ENCODE measurements around the gene ZYG11B. TPM values are rescaled to one million over a fixed set of nuclear protein-coding genes. Genes with fewer than 3 reads are reported as not detected.

The ZYG11B gene
- total RNA-seq (10 to 100 TPM; 14.9 to 26.8 (median 17.9) TPM), polyA plus RNA-seq (10 to 100 TPM; 14.2 to 22.2 TPM), total RNA-seq (60.2 reads per million, percentile 75 among the genes with 10 or more reads in this experiment)

DNA sequence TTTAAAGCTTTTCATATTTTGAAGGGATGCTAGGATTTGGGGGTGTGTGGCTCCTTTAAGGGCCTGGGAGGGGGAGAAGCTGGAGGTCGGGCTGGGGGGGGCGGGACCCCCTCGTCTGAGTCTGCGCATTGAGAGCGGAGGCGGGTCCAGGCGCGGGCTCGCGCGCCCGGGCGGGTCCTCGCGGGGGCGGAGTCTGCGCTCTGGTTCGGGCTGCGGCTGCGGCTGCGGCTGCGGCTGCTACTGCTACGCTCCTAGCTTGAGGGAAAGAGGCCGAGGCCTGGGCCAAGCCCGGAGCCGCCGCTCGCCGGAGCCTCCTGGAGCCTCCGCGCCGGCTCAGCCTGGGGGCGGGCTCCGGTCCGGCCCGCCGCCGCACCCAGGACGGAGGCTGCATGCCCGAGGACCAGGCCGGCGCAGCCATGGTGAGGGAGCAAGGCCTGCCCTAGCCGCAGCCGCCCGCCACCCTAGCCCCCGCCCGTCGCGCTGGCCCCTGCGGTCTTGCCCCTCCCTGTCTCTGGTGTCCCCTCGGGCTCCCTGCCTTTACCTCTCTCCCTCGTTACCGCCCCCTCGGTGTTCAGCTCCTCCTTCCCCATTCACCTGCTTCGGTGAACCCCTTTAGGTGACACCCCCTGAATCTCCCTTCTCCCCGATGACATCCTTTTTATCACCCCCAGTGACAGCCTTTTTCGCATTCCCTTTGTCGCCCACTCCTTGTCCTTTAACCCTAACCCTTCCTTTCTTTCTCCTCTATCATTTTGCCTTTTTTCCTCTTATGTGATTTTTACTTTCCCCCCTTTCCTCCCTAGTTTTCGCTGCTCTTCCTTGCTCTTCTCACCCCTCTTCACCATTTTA lies at the start of gene ZYG11B:
ZYG11B (plus strand) TSS at position 189 of the 849 bp plus-strand sequence; CDS start at position 390, 201 bp downstream.
- Mint-ChIP-seq H3K27ac (peak within 1 kb of the TSS; percentile 72 to 97 (median 90)), H3K4me3 (peak within 1 kb of the TSS; percentile 88 to 99 (median 97))
- H3K4me3 ChIP-seq (ENCODE audit: low read length) = peak within 1 kb of the TSS; percentile 85

DNA sequence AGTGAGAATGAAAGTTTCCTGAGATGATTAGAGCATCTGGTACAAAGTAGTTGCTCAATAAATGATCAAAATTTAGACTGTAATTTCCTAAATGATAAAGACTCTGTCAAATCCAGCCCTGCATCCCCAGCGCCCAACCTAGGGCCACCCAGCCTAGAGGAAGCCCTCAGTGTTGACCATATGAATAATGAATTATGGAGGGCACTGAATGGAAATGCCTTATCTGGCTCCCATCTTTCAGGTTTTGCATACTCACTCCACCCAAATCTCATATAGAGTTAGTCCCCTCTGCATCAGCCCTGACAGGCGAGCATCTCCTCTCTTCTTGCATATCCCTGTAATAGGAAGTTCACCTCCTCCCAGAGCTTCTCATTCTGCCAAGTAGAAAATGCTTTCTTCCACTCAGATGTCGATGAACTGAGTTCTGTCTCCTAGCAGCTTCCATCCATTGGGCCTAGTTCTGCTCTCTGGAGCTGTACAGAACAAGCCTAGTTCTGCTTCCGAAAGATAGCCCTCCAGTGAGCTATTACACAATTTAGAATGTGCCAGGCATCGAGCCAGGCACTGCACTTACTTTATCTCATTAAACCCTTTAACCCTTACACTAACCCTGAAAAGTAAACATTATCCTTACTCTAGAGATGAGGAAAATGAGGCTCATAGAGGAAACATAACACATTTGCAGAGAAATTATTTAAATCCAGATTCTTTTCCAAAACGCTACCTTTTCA lies 49.0 kb upstream of the ZYG11B start:
- ChIA-PET POLR2A (interaction anchor here (1.1 kb wide), 1 partner anchor 42 kb away, joined by 3 read pairs; no protein-coding TSS in a partner anchor), CTCF (interaction anchor here (0.7 kb wide), 1 partner anchor 522 kb away, joined by 3 read pairs; no protein-coding TSS in a partner anchor)
- intact Hi-C loops (cut with micrococcal nuclease) = no loop called here
- no peaks in the 10 kb centered on the region for H3K9me3 ChIP-seq (ENCODE audit: control insufficient read depth in 2 of 3, low read length in 3 of 3)
- H3K4me1 ChIP-seq (ENCODE audit: control insufficient read depth in 2 of 2, insufficient read depth in 2 of 2, low read length in 2 of 2) = no peaks in the 10 kb centered on the region
- Mint-ChIP-seq H3K4me1 (peaks cover 0 to 18% (median 4%) of the 10 kb centered on the region in 7 donors), H3K27me3 (no peaks in the 10 kb centered on the region), H3K27ac (peak overlapping the region in 5 of 9 donors; percentile 5 to 57 (median 52)), H3K9me3 (no peaks in the 10 kb centered on the region), H3K4me3 (no peak overlapping the region), H3K36me3 (peaks cover 0 to 43% (median 7%) of the 10 kb centered on the region in 5 donors)
- H3K36me3 ChIP-seq (ENCODE audit: control insufficient read depth in 2 of 3, insufficient read depth in 3 of 3, low read length in 3 of 3) = peaks cover 0 to 31% (median 10%) of the 10 kb centered on the region in 3 experiments
- ATAC-seq = no peak
- no peak overlapping the region for H3K27ac ChIP-seq (ENCODE audit: low read depth, low read length)
- H3K4me3 ChIP-seq (ENCODE audit: low read length) = no peak overlapping the region
- no peak for DNase-seq
- no peaks in the 10 kb centered on the region for H3K27me3 ChIP-seq (ENCODE audit: control insufficient read depth in 2 of 2, insufficient read depth in 2 of 2, low read length in 2 of 2)

More for the DNA sequence above, at the start of gene ZYG11B:
- DNase-seq (peak; percentile 80 to 93 (median 88)), ATAC-seq (peak; percentile 97)
- intact Hi-C loops (cut with micrococcal nuclease) = loop anchor here (1.0 to 10.0 kb wide), 14 partner anchors 22 to 1218 kb away; partner anchors contain the start of genes BTF3L4 (in 2 of the 2), CC2D1B (in 2 of the 2), ECHDC2 (in 1 of the 2) and IFT25 (in 1 of the 2)
- Mint-ChIP-seq H3K9me3 (peaks cover 0 to 1% (median 0%) of the 10 kb centered on the region in 11 donors), H3K27me3 (peaks cover 0 to 6% (median 0%) of the 10 kb centered on the region in 5 donors), H3K4me1 (peaks cover 24 to 60% (median 54%) of the 10 kb centered on the region in 7 donors), H3K36me3 (peaks cover 0 to 9% (median 4%) of the 10 kb centered on the region in 5 donors)
- CTCF ChIA-PET = interaction anchor here (0.6 to 1.3 kb wide), 2 partner anchors 11 to 23 kb away, joined by 4 to 6 read pairs; no protein-coding TSS in a partner anchor
- H3K36me3 ChIP-seq (ENCODE audit: control insufficient read depth in 2 of 3, insufficient read depth in 3 of 3, low read length in 3 of 3) = peaks cover 0 to 4% (median 0%) of the 10 kb centered on the region in 3 experiments
- H3K27me3 ChIP-seq (ENCODE audit: control insufficient read depth in 2 of 2, insufficient read depth in 2 of 2, low read length in 2 of 2) = no peaks in the 10 kb centered on the region
- H3K27ac ChIP-seq (ENCODE audit: low read depth, low read length) = peak within 1 kb of the TSS; percentile 89
- POLR2A ChIA-PET = interaction anchor here (0.8 to 3.9 kb wide), 7 partner anchors 19 to 379 kb away, joined by 3 to 26 read pairs (median 3); no protein-coding TSS in a partner anchor
- peaks cover 12 to 19% of the 10 kb centered on the region in 2 donors for H3K4me1 ChIP-seq (ENCODE audit: control insufficient read depth in 2 of 2, insufficient read depth in 2 of 2, low read length in 2 of 2)
- no peaks in the 10 kb centered on the region for H3K9me3 ChIP-seq (ENCODE audit: control insufficient read depth in 2 of 3, low read length in 3 of 3)

- Mint-ChIP-seq H3K36me3 (peaks cover 4 to 39% (median 18%) of the 10 kb centered on the region in 5 donors), H3K9me3 (no peaks in the 10 kb centered on the region), H3K4me3 (no peak overlapping the region), H3K27ac (peak overlapping the region in 5 of 9 donors; percentile 3 to 76 (median 40)), H3K4me1 (peaks cover 0 to 26% (median 4%) of the 10 kb centered on the region in 7 donors), H3K27me3 (no peaks in the 10 kb centered on the region)
- ChIA-PET POLR2A (interaction anchor here (0.6 kb wide), 1 partner anchor 16 kb away, joined by 3 read pairs; no protein-coding TSS in a partner anchor), CTCF (no interaction called here)
- H3K9me3 ChIP-seq (ENCODE audit: control insufficient read depth in 2 of 3, low read length in 3 of 3) = no peaks in the 10 kb centered on the region
- peaks cover 0 to 31% (median 10%) of the 10 kb centered on the region in 3 experiments for H3K36me3 ChIP-seq (ENCODE audit: control insufficient read depth in 2 of 3, insufficient read depth in 3 of 3, low read length in 3 of 3)
- ATAC-seq (no peak), DNase-seq (no peak)
- no peaks in the 10 kb centered on the region for H3K27me3 ChIP-seq (ENCODE audit: control insufficient read depth in 2 of 2, insufficient read depth in 2 of 2, low read length in 2 of 2)
- H3K4me3 ChIP-seq (ENCODE audit: low read length) = no peak overlapping the region
- no peak overlapping the region for H3K27ac ChIP-seq (ENCODE audit: low read depth, low read length)
- intact Hi-C loops (cut with micrococcal nuclease) = no loop called here
- no peaks in the 10 kb centered on the region for H3K4me1 ChIP-seq (ENCODE audit: control insufficient read depth in 2 of 2, insufficient read depth in 2 of 2, low read length in 2 of 2)
These were observed 47.2 kb upstream of the ZYG11B start for GRCh38 chr1:52679048-52679447.

DNA sequence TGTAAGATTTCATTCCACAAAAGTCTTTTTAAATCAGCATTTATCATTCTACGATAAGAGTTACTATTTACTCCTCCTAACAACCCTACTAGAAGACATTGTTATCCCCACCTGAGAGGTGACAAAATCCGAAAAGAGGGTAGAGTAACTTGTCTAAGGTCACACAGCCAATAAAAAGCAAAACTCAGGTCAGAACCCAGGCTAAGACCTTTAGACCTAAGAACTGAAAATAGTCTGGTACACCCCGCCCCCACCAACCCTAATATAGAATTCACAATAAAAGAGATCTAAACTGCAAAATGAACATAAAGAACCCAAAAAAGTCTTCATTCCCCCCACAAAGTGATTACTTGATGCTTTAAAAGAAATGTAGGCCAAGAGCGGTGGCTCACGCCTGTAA lies 46.8 kb upstream of the ZYG11B start:
- Mint-ChIP-seq H3K9me3 (no peaks in the 10 kb centered on the region), H3K27ac (peak overlapping the region in 2 of 9 donors; percentile 32 to 40), H3K36me3 (peaks cover 4 to 38% (median 16%) of the 10 kb centered on the region in 5 donors), H3K4me3 (no peak overlapping the region), H3K4me1 (peaks cover 0 to 24% (median 5%) of the 10 kb centered on the region in 7 donors), H3K27me3 (no peaks in the 10 kb centered on the region)
- ChIA-PET CTCF (interaction anchor here (0.6 kb wide), 1 partner anchor 552 kb away, joined by 5 read pairs; no protein-coding TSS in a partner anchor), POLR2A (no interaction called here)
- Histone ChIP-seq H3K36me3 (ENCODE audit: control insufficient read depth in 2 of 3, insufficient read depth in 3 of 3, low read length in 3 of 3) (peaks cover 0 to 28% (median 10%) of the 10 kb centered on the region in 3 experiments), H3K4me3 (ENCODE audit: low read length) (no peak overlapping the region), H3K27me3 (ENCODE audit: control insufficient read depth in 2 of 2, insufficient read depth in 2 of 2, low read length in 2 of 2) (no peaks in the 10 kb centered on the region), H3K27ac (ENCODE audit: low read depth, low read length) (no peak overlapping the region), H3K4me1 (ENCODE audit: control insufficient read depth in 2 of 2, insufficient read depth in 2 of 2, low read length in 2 of 2) (no peaks in the 10 kb centered on the region), H3K9me3 (ENCODE audit: control insufficient read depth in 2 of 3, low read length in 3 of 3) (no peaks in the 10 kb centered on the region)
- intact Hi-C loops (cut with micrococcal nuclease) = no loop called here
- no peak for ATAC-seq
- DNase-seq = no peak

GRCh38 chr1:52680353-52680752 lies 45.9 kb upstream of the ZYG11B start:
- H3K27me3 Mint-ChIP-seq = no peaks in the 10 kb centered on the region
- peaks cover 0 to 17% (median 5%) of the 10 kb centered on the region in 7 donors for H3K4me1 Mint-ChIP-seq
- H3K27ac Mint-ChIP-seq = peak overlapping the region in 7 of 9 donors; percentile 4 to 71 (median 51)
- no peak overlapping the region for H3K4me3 Mint-ChIP-seq
- H3K36me3 ChIP-seq (ENCODE audit: control insufficient read depth in 2 of 3, insufficient read depth in 3 of 3, low read length in 3 of 3) = peaks cover 0 to 20% (median 7%) of the 10 kb centered on the region in 3 experiments
- no peak overlapping the region for H3K27ac ChIP-seq (ENCODE audit: low read depth, low read length)
- CTCF ChIA-PET = no interaction called here
- no peak overlapping the region for H3K4me3 ChIP-seq (ENCODE audit: low read length)
- intact Hi-C loops (cut with micrococcal nuclease) = loop anchor here in 1 of 2 donors (10.0 kb wide), 1 partner anchor 786 kb away; no protein-coding TSS in a partner anchor
- H3K36me3 Mint-ChIP-seq = peaks cover 4 to 30% (median 13%) of the 10 kb centered on the region in 5 donors
- ATAC-seq (no peak), DNase-seq (no peak)
- POLR2A ChIA-PET = interaction anchor here (0.6 to 1.1 kb wide), 3 partner anchors 30 to 47 kb away, joined by 3 read pairs; partner anchors contain the start of gene SHISAL2A
- no peaks in the 10 kb centered on the region for H3K9me3 Mint-ChIP-seq
- no peaks in the 10 kb centered on the region for H3K4me1 ChIP-seq (ENCODE audit: control insufficient read depth in 2 of 2, insufficient read depth in 2 of 2, low read length in 2 of 2)
- no peaks in the 10 kb centered on the region for H3K9me3 ChIP-seq (ENCODE audit: control insufficient read depth in 2 of 3, low read length in 3 of 3)
- no peaks in the 10 kb centered on the region for H3K27me3 ChIP-seq (ENCODE audit: control insufficient read depth in 2 of 2, insufficient read depth in 2 of 2, low read length in 2 of 2)

GRCh38 chr1:52681136-52681535 lies 45.1 kb upstream of the ZYG11B start:
- no peaks in the 10 kb centered on the region for H3K27me3 ChIP-seq (ENCODE audit: control insufficient read depth in 2 of 2, insufficient read depth in 2 of 2, low read length in 2 of 2)
- CTCF ChIA-PET = no interaction called here
- Mint-ChIP-seq H3K9me3 (no peaks in the 10 kb centered on the region), H3K36me3 (peaks cover 4 to 27% (median 15%) of the 10 kb centered on the region in 5 donors), H3K4me1 (peaks cover 4 to 23% (median 8%) of the 10 kb centered on the region in 7 donors), H3K4me3 (no peak overlapping the region), H3K27ac (peak overlapping the region in 2 of 9 donors; percentile 69 to 71), H3K27me3 (no peaks in the 10 kb centered on the region)
- intact Hi-C loops (cut with micrococcal nuclease) = loop anchor here in 1 of 2 donors (10.0 kb wide), 1 partner anchor 786 kb away; no protein-coding TSS in a partner anchor
- DNase-seq (no peak), ATAC-seq (no peak)
- POLR2A ChIA-PET = no interaction called here
- no peak overlapping the region for H3K27ac ChIP-seq (ENCODE audit: low read depth, low read length)
- H3K4me3 ChIP-seq (ENCODE audit: low read length) = no peak overlapping the region
- H3K36me3 ChIP-seq (ENCODE audit: control insufficient read depth in 2 of 3, insufficient read depth in 3 of 3, low read length in 3 of 3) = peaks cover 0 to 12% (median 5%) of the 10 kb centered on the region in 3 experiments
- no peaks in the 10 kb centered on the region for H3K9me3 ChIP-seq (ENCODE audit: control insufficient read depth in 2 of 3, low read length in 3 of 3)
- H3K4me1 ChIP-seq (ENCODE audit: control insufficient read depth in 2 of 2, insufficient read depth in 2 of 2, low read length in 2 of 2) = peaks cover 3 to 6% of the 10 kb centered on the region in 2 donors

All from naive thymus-derived CD4-positive, alpha-beta T cell (primary cell).